ENCODE data around the gene SPATA6L.

Gene SPATA6L

GRCh38 chr9:4585135-4585534 is 81.1 kb downstream of the SPATA6L start:
- no peak for DNase-seq (ENCODE audit: low read depth in 2 of 2)

- DNase-seq (ENCODE audit: low read depth in 2 of 2): no peak
These were observed 81.6 kb downstream of the SPATA6L start for GRCh38 chr9:4584636-4585035.

GRCh38 chr9:4583001-4583400 is 83.3 kb downstream of the SPATA6L start:
- no peak for DNase-seq (ENCODE audit: low read depth in 2 of 2)

DNA sequence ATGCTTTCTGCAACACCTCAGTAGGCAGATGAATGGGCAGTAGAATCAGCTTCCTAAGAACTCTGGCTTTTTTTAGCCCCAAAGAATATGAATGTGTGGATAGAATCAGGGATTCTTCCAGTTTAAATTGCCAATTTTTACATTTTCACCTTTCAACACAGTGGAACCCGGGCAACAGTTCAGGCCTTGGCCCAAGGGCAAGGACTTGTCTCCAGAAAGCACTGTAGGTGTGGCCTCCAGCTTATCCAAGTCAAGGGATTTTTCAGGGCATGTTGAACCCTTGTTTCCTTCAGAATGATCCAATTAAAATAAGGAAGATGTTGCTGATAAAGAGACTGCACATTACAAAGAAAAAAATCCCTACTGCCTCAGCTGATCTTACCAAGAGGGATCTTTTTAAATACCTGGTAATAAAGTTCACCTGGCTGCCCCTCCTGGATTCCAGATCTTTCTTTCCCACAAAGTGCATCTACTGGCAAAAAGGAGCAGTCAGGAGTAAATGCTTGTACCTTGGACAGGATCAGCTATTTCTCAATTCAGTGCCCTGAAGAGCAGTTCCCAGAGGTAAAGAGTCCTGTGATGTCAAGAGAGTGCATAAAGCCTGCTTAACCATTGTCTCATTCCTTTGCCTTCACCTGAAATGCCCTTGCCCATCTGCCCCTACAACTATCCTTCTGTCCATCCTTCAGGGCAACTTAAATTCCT is 84.3 kb downstream of the SPATA6L start:
- DNase-seq (ENCODE audit: low read depth in 2 of 2): no peak

- DNase-seq (ENCODE audit: low read depth in 2 of 2): no peak
These were observed 85.1 kb downstream of the SPATA6L start for GRCh38 chr9:4581035-4581760.

- no peak for DNase-seq (ENCODE audit: low read depth in 2 of 2)
These were observed 87.3 kb downstream of the SPATA6L start for GRCh38 chr9:4579001-4579400.

DNA sequence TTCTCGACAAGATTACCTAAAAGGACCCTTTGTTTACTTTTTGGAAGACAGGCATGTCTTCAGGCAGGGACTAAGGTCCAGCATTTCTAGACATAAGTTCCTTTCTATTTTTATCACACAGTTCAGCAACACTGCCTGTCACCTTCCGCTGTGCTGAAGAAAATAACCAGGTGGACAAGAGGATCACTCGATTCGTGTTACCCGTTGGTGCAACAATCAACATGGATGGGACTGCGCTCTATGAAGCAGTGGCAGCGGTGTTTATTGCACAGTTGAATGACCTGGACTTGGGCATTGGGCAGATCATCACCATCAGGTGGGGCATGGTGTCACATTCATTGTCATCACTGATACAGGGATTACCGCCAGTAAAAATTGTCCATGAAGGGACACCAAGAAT is 89.8 kb downstream of the SPATA6L start:
- DNase-seq (ENCODE audit: low read depth in 2 of 2): no peak

DNA sequence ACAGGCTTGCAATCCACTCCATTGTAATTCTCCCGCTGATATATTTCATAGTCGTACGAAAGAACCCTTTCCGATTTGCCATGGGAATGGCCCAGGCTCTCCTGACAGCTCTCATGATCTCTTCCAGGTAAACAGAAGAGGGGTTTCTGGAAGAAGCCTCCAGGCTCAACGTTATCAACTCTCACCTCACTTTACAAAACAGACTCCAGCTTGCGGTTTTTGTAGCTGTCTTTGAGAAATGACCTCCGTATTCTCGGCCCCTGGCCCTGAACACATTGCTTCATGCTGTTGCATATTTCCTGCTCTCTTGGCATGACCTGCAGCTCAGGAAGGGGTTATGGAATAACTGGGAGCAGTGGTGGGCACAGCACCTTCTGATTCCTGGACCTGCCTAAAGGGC is 90.3 kb downstream of the SPATA6L start:
- no peak for DNase-seq (ENCODE audit: low read depth in 2 of 2)

GRCh38 chr9:4574657-4575243 is 91.5 kb downstream of the SPATA6L start:
- DNase-seq (ENCODE audit: low read depth in 2 of 2): no peak

GRCh38 chr9:4573634-4574389 is 92.5 kb downstream of the SPATA6L start:
- DNase-seq (ENCODE audit: low read depth in 2 of 2): no peak

DNA sequence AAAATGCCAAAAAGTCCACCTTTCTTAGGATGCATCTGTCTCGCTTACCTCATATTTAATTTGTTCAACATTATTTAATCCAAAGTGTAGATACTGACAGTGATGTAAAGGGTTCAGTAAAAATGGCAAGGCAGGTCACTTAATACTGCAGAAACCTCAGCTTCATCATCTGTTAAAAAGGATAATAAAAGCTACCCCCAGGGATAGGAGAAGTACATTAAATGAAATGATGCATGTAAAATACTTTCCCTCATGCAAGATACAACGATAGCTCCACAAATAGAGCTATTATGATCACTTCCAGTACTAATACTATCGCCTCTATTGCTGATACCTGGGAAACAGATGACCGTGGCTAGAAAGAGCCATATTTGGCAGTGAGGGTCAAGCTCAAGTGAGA is 93.1 kb downstream of the SPATA6L start:
- no peak for DNase-seq (ENCODE audit: low read depth in 2 of 2)

- DNase-seq (ENCODE audit: low read depth in 2 of 2): no peak
These were observed 94.0 kb downstream of the SPATA6L start for GRCh38 chr9:4572184-4572826.

GRCh38 chr9:4569101-4569500 is 97.2 kb downstream of the SPATA6L start:
- DNase-seq (ENCODE audit: low read depth in 2 of 2): no peak

DNA sequence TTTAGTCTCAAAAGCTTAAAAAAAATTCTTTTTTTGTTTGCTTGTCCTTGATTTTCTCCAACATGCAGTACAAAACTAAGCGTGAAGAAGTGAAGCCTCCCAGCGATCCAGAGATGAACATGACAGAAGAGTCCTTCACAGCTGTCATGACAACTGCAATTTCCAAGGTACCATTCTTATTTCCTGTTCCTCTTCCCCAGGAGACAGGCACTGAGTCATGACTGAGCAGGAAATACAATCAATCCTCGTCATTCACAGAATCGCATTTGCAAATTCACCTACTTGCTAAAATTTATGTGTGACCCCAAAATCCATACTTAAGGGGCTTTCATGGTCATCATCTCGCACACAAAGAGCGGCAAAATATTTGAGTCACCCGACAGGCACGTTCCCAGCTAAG is 98.7 kb downstream of the SPATA6L start:
- no peak for DNase-seq (ENCODE audit: low read depth in 2 of 2)

DNA sequence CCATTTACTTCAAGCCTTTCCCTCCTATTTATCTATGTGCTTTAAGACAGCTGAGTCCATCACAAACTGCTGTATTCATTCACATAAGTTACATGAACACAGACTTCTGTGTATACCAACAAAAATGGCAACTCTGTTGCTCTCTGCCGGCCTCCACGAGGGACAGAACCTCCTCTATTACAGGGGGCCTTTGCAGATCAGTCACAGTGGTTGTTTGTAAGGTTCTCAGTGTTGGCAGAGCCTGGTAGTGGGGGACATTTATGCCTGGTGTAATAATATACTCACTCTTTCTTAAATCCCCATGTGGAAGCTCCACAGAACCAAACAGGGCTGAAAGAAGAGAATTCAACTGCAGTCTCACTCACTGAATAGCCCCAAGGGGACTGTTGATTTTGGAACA is 99.5 kb downstream of the SPATA6L start:
- DNase-seq (ENCODE audit: low read depth in 2 of 2): no peak

DNA sequence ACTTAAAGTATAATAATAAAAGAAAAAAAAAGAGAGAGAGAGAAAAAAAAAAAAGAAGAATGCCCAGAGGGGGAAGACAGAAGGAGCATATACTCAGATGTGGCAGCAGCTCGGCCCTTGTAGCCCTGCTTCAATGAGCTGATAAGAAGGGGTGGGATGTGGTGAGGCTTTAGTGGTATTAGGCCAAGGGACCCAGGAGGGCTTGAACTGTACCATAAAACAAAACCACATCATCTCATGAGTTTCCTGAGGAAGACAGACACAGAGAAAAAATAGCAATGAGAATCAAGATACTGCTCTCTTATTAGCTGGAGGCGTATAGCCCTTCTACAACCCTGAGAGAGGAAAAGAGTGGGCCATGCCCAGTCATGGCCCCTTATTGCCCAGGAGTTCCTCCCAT is 103.2 kb downstream of the SPATA6L start:
- no peak for DNase-seq (ENCODE audit: low read depth in 2 of 2)

DNA sequence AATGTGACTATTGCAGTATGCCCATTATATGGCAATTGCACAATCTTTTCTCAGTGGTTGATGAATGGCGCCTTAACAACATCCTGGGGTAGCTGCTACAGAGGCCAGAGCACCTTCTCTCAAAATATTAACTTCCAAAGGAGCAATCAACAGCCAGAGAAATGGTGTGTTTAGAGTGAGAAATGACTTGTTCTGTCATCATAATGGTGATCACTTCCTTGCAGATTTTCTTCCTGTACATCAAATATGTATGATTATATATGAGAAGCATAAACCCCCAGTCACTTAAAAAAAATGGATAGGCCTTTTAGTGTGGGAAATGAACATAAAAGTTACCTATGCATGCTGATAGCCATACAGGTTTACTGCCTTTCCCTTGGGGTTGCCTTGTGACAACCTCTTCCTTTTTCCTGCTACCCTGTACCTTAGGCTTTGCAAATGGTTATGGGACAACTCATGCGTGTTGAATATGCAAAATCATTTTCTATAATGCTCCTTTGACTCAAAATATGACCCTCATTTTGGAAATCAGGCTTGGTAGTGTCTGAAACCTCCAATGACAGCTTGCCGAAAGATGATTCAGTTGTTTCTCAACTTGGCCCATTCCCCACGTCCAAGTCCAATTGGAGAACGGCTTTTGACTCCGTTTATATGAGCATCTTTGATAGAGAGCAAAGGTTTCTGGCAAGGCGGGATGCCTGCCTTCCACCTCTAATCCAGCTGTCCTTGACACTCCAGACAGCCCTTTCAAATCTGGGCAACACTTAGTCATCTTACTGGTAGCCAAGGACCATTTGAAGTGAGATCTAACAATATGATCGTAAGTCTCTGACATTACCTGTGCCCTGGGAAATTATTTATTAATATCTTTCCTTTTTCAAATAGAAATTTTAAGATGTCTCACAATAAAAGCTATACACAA is 106.8 kb downstream of the SPATA6L start:
- no peak for DNase-seq (ENCODE audit: low read depth in 2 of 2)

GRCh38 chr9:4558371-4558998 is 107.8 kb downstream of the SPATA6L start:
- no peak for DNase-seq (ENCODE audit: low read depth in 2 of 2)

DNA sequence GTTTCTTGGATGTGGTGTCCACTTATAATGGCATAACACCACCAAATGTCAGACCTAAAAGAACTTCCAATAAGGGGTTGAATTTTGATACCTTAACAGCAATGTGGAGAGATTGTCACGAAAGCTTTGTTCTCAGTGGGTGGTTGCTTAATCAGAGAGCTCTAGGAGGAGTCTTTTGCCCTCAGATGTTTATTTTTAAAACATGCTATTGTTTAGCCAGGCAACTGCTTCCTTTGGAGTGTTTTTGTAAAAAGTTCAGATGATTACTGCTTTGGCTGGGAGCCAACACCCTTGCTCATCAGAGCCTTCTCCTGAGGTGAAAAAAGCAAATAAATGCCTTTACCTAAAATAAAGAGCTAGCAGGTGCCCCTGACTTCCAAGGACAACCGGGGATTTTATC is 111.0 kb downstream of the SPATA6L start:
- no peak for DNase-seq (ENCODE audit: low read depth in 2 of 2)

DNA sequence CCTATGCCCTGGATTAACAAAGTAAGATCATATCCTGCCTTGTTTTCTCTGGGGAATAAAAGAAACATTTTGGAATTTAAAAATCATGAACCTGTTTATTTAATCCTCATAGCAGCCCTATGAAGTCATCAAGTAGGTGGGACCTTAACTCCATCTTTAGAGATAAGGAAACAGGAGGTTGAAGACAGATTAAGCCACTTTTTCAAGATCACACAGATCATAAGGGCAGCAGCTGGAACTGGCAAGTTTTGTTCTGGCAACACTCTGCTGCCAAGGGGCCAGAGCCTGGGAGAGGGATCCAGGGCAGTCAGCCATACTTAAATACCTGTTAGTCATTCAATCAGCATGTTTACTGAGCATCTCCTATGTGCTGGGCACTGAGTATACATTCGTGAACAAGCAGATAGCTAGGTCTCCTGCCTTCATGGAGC is 112.3 kb downstream of the SPATA6L start:
- no peak for DNase-seq (ENCODE audit: low read depth in 2 of 2)
